ENCODE data around the gene JMY.

The JMY gene

GRCh38 chr5:79295029-79295428 is 59.1 kb downstream of the JMY start:
- no peak for DNase-seq

GRCh38 chr5:79297661-79298060 is 61.7 kb downstream of the JMY start:
- DNase-seq = no peak

- no peak for DNase-seq
Observed at GRCh38 chr5:79301046-79301712, 65.2 kb downstream of the JMY start.

GRCh38 chr5:79302454-79302853 is 66.5 kb downstream of the JMY start:
- no peak for DNase-seq

GRCh38 chr5:79305706-79306105 is 69.8 kb downstream of the JMY start:
- DNase-seq = no peak

- DNase-seq = no peak
Observed at GRCh38 chr5:79318935-79319614, 83.1 kb downstream of the JMY start.

- no peak for DNase-seq
Observed at GRCh38 chr5:79329453-79329852, 93.5 kb downstream of the JMY start.

- DNase-seq = no peak
Observed at GRCh38 chr5:79330071-79330470, 94.1 kb downstream of the JMY start.

GRCh38 chr5:79333852-79334557 is 98.1 kb downstream of the JMY start:
- no peak for DNase-seq

- no peak for DNase-seq
Observed at GRCh38 chr5:79346420-79346824, 110.5 kb downstream of the JMY start.

- no peak for DNase-seq
Observed at GRCh38 chr5:79349047-79349446, 113.1 kb downstream of the JMY start.

- DNase-seq = no peak
Observed at GRCh38 chr5:79349881-79350280, 114.0 kb downstream of the JMY start.

GRCh38 chr5:79357398-79357797 is 121.5 kb downstream of the JMY start:
- no peak for DNase-seq
